Natural killer cell (primary cell): ENCODE data around the gene USP44. TPM values are rescaled to one million over a fixed set of nuclear protein-coding genes. Genes with fewer than 3 reads are reported as not detected.

ENCODE experiments used
- ATAC-seq, 3 donors: fragments of 150-1000 bp in 2 of 3; fragments of 200-7000 bp in 1 of 3; cut with Tn5 transposase; 1 replicate in 1 of 3; 2 replicates in 2 of 3; pipeline ENCODE4 v1.10.0; 2021; ENCODE audit warnings: mild to moderate bottlenecking in 2 of 3, moderate library complexity in 2 of 3
- DNase-seq, 2 donors: peaks; one replicate each; pipeline versions ENCODE4 v3.0.0 to v3.0.0-alpha.2; 2013 to 2021; ENCODE audit warnings: mixed read lengths in 1 of 2
- H3K27ac ChIP-seq: one replicate; pipeline ENCODE4 v1.5.1; 2013; ENCODE audit warnings: mild to moderate bottlenecking, low read length
- H3K27me3 ChIP-seq: one replicate; pipeline ENCODE4 v1.6.1; 2013; ENCODE audit warnings: low read length; ENCODE audit not compliant: control insufficient read depth, insufficient read depth
- H3K36me3 ChIP-seq: one replicate; pipeline ENCODE4 v1.6.1; 2013; ENCODE audit warnings: low read length; ENCODE audit not compliant: control insufficient read depth, insufficient read depth
- H3K4me1 ChIP-seq: one replicate; pipeline ENCODE4 v1.6.1; 2013; ENCODE audit warnings: low read length; ENCODE audit not compliant: control insufficient read depth, insufficient read depth
- H3K4me3 ChIP-seq: one replicate; pipeline ENCODE4 v1.5.1; 2013; ENCODE audit warnings: low read length
- H3K9me3 ChIP-seq: one replicate; pipeline ENCODE4 v1.6.1; 2013; ENCODE audit warnings: low read length; ENCODE audit not compliant: control insufficient read depth, insufficient read depth
- H3K27ac Mint-ChIP-seq, 2 donors: one replicate each; pipeline ENCODE4 v1.8.0; 2022; ENCODE audit warnings: mild to moderate bottlenecking in 2 of 2, mixed read lengths in 2 of 2, moderate library complexity in 1 of 2
- H3K27me3 Mint-ChIP-seq, 2 donors: one replicate each; pipeline ENCODE4 v1.8.0; 2022; ENCODE audit warnings: low read depth in 2 of 2, mixed read lengths in 2 of 2
- H3K36me3 Mint-ChIP-seq: one replicate; pipeline ENCODE4 v1.8.0; 2022; ENCODE audit warnings: mixed read lengths
- H3K4me1 Mint-ChIP-seq, 2 donors: one replicate each; pipeline ENCODE4 v1.8.0; 2022; ENCODE audit warnings: mixed read lengths in 2 of 2
- H3K4me3 Mint-ChIP-seq: one replicate; pipeline ENCODE4 v1.8.0; 2022; ENCODE audit warnings: mild to moderate bottlenecking, moderate library complexity, mixed read lengths
- H3K9me3 Mint-ChIP-seq, 2 donors: one replicate each; pipeline ENCODE4 v1.8.0; 2022; ENCODE audit warnings: mixed read lengths in 2 of 2
- WGBS: methylation state at CpG from one replicate; pipeline ENCODE4 v1.1.7; 2013; ENCODE audit warnings: missing lambda C conversion rate; ENCODE audit not compliant: insufficient coverage; 5-methylcytosine and 5-hydroxymethylcytosine counted together
- intact Hi-C: fragments of 100-400 bp; cut with micrococcal nuclease; formaldehyde crosslinking; loops from one replicate; pipeline ENCODE4 v1.14.2; 2022
- total RNA-seq, 4 donors: library from RNA; stranded (reverse); fragments of 120-200 nt in 1 of 4; gene quantifications; one replicate each; pipeline versions ENCODE4 v1.2.3 to v1.2.4, GENCODE V29; 2013 to 2022
- TF ChIP-seq, protein P1 (sequence below): fragments of 200-600 bp; IDR thresholded peaks from one replicate; pipeline ENCODE4 v1.8.0; 2022; ENCODE audit warnings: antibody characterized with exemption

Gene USP44
- total RNA-seq, 3 donors from 2014 or later (not counting 1 experiment from before 2014, with no cell fraction given): 0.09 to 1.8 (median 0.63) TPM

DNA sequence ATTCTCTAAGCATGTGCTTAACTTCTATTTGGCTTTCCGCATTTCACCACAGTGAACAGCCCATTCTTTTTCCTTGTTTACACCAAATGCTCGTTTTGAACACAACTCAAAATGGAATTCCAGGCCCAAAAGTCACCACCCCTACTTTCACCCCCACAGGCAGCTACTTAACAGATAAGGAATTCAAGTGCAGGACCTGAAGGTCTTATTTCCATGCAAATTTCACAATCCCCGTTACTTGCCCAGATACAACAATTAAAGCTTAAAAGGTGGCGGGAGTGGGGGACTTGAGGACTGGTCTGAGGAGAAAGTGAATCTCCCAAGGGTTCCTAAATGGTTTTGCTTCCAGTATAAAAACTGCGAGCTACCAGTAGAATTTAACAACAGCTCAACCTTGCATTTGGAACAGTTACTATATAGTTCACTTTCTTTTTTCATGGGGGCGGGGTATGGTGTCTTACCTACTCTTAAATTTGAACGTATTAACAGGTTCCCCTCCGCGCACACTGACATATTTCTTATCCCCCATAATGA is 3.7 kb downstream of the USP44 start:
- Histone ChIP-seq H3K4me1 (peaks cover 6% of the 10 kb centered on the region), H3K4me3 (peak overlapping the region; percentile 61), H3K9me3 (no peaks in the 10 kb centered on the region), H3K36me3 (no peaks in the 10 kb centered on the region), H3K27me3 (peaks cover 8% of the 10 kb centered on the region), H3K27ac (peak overlapping the region; percentile 52)
- TF ChIP-seq, protein P1, sequence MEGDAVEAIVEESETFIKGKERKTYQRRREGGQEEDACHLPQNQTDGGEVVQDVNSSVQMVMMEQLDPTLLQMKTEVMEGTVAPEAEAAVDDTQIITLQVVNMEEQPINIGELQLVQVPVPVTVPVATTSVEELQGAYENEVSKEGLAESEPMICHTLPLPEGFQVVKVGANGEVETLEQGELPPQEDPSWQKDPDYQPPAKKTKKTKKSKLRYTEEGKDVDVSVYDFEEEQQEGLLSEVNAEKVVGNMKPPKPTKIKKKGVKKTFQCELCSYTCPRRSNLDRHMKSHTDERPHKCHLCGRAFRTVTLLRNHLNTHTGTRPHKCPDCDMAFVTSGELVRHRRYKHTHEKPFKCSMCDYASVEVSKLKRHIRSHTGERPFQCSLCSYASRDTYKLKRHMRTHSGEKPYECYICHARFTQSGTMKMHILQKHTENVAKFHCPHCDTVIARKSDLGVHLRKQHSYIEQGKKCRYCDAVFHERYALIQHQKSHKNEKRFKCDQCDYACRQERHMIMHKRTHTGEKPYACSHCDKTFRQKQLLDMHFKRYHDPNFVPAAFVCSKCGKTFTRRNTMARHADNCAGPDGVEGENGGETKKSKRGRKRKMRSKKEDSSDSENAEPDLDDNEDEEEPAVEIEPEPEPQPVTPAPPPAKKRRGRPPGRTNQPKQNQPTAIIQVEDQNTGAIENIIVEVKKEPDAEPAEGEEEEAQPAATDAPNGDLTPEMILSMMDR: no peak
- no peaks in the 10 kb centered on the region for H3K36me3 Mint-ChIP-seq
- peaks cover 0 to 16% of the 10 kb centered on the region in 2 donors for H3K4me1 Mint-ChIP-seq
- DNase-seq (no peak), ATAC-seq (peak in 1 of 3 donors; percentile 13)
- peak overlapping the region; percentile 88 for H3K4me3 Mint-ChIP-seq
- WGBS: 37% methylated on average over 9 of the region's 9 CpGs
- intact Hi-C loops: no loop called here
- peaks cover 34 to 40% of the 10 kb centered on the region in 2 donors for H3K27me3 Mint-ChIP-seq
- no peaks in the 10 kb centered on the region for H3K9me3 Mint-ChIP-seq
- H3K27ac Mint-ChIP-seq: peak overlapping the region in 1 of 2 donors; percentile 49

DNA sequence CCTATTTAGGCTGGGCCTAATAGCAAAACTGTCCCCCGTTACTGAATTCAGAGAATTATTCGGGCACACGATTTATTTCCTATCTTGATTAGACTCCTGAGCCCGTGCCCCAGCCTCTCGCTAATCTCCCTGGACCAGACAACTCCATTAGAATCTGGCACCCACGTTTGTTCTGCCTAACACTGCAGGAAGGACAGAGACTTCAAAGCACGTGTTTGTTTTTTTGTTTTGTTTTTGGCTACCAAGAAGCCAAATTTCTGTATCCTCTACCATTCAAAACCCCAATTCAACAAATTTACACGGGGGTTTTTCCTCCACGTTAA is 4.8 kb downstream of the USP44 start:
- DNase-seq (no peak), ATAC-seq (no peak)
- no peak overlapping the region for H3K27ac ChIP-seq

DNA sequence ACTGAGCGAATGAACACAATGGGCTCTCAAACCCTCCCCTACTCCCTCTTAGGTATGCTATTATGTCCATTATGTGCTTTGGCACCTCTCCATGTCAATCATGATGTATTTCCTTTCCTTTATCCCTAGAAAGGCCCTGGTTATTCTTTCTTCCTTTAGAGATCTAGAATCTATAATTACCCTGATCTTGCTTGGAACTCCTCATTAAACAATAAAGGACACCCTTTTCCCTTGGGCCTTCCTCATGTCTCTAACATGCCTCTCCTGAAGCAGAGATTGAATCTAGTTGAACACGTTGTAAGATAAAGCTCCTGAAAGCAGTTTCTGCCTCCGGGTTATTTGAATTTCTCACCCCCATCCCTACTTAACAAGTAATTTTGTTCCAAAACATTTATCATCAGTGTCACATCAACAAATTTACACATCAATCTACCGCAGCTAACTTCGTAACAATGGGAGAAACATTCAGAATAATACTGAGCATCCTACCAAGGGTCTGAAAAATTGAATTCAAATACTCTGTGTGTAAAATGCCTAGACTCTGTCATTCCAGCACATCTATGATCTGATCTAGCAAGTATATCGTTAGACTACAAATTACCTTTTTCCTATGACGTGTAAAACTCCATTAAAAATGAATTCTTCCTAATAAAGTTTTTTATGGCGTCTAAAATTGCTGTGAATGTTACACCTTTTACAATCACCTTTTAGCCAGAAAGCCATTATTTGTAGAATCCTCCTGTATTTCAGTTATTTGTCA is 5.4 kb downstream of the USP44 start:
- H3K36me3 ChIP-seq: no peaks in the 10 kb centered on the region
- H3K27me3 Mint-ChIP-seq: peaks cover 25 to 27% of the 10 kb centered on the region in 2 donors
- intact Hi-C loops: no loop called here
- no peaks in the 10 kb centered on the region for H3K9me3 ChIP-seq
- H3K27me3 ChIP-seq: peaks cover 8% of the 10 kb centered on the region
- peaks cover 0 to 16% of the 10 kb centered on the region in 2 donors for H3K4me1 Mint-ChIP-seq
- DNase-seq: no peak
- TF ChIP-seq, protein P1: no peak
- no peak overlapping the region for H3K27ac ChIP-seq
- H3K27ac Mint-ChIP-seq: no peak overlapping the region
- peaks cover 6% of the 10 kb centered on the region for H3K4me1 ChIP-seq
- H3K4me3 Mint-ChIP-seq: no peak overlapping the region
- ATAC-seq: no peak
- no peaks in the 10 kb centered on the region for H3K9me3 Mint-ChIP-seq
- WGBS: 86% methylated on average over 8 of the region's 8 CpGs
- H3K36me3 Mint-ChIP-seq: no peaks in the 10 kb centered on the region
- no peak overlapping the region for H3K4me3 ChIP-seq

More for the DNA sequence above, 4.8 kb downstream of the USP44 start:
- peaks cover 8% of the 10 kb centered on the region for H3K27me3 ChIP-seq
- TF ChIP-seq, protein P1: no peak
- Mint-ChIP-seq H3K4me1 (peaks cover 0 to 16% of the 10 kb centered on the region in 2 donors), H3K27ac (no peak overlapping the region), H3K27me3 (peaks cover 29 to 32% of the 10 kb centered on the region in 2 donors), H3K36me3 (no peaks in the 10 kb centered on the region), H3K9me3 (no peaks in the 10 kb centered on the region), H3K4me3 (peak overlapping the region; percentile 33)
- no peaks in the 10 kb centered on the region for H3K36me3 ChIP-seq
- intact Hi-C loops: no loop called here
- peaks cover 6% of the 10 kb centered on the region for H3K4me1 ChIP-seq
- no peaks in the 10 kb centered on the region for H3K9me3 ChIP-seq
- WGBS: 67% methylated on average over 9 of the region's 9 CpGs
- H3K4me3 ChIP-seq: no peak overlapping the region
